Effector memory CD4-positive, alpha-beta T cell (primary cell): ENCODE measurements around the gene PPP1R36.
"Not testable (repeated sequence)": the region's sequence is repeated elsewhere in the genome, so short reads cannot be mapped to it uniquely, and the experiment has no call there.

Experiments used
- DNase-seq, 3 donors: peaks; one replicate each; pipeline ENCODE4 v3.0.0-alpha.2; 2020
- H3K27ac ChIP-seq: 2 replicates; pipeline ENCODE4 v1.7.0; 2013; ENCODE audit warnings: mild to moderate bottlenecking, low read length, moderate library complexity; ENCODE audit not compliant: insufficient read depth, poor library complexity, severe bottlenecking
- H3K27me3 ChIP-seq: replicated peaks from 2 replicates; pipeline ENCODE4 v1.7.0; 2013; ENCODE audit warnings: mild to moderate bottlenecking, low read length; ENCODE audit not compliant: insufficient read depth, control insufficient read depth, poor library complexity, severe bottlenecking
- H3K36me3 ChIP-seq: 2 replicates; pipeline ENCODE4 v1.7.0; 2013; ENCODE audit warnings: mild to moderate bottlenecking, low read length, moderate library complexity; ENCODE audit not compliant: control insufficient read depth, insufficient read depth
- H3K4me1 ChIP-seq: 2 replicates; pipeline ENCODE4 v1.7.0; 2013; ENCODE audit warnings: low read length, mild to moderate bottlenecking; ENCODE audit not compliant: control insufficient read depth, insufficient read depth, poor library complexity, severe bottlenecking
- H3K4me3 ChIP-seq: 2 replicates; pipeline ENCODE4 v1.7.0; 2013; ENCODE audit warnings: low read length, low read depth, mild to moderate bottlenecking; ENCODE audit not compliant: insufficient read depth, poor library complexity, severe bottlenecking
- H3K9me3 ChIP-seq: 2 replicates; pipeline ENCODE4 v1.7.0; 2013; ENCODE audit warnings: mild to moderate bottlenecking, low read length, moderate library complexity; ENCODE audit not compliant: control insufficient read depth

Gene PPP1R36

DNA sequence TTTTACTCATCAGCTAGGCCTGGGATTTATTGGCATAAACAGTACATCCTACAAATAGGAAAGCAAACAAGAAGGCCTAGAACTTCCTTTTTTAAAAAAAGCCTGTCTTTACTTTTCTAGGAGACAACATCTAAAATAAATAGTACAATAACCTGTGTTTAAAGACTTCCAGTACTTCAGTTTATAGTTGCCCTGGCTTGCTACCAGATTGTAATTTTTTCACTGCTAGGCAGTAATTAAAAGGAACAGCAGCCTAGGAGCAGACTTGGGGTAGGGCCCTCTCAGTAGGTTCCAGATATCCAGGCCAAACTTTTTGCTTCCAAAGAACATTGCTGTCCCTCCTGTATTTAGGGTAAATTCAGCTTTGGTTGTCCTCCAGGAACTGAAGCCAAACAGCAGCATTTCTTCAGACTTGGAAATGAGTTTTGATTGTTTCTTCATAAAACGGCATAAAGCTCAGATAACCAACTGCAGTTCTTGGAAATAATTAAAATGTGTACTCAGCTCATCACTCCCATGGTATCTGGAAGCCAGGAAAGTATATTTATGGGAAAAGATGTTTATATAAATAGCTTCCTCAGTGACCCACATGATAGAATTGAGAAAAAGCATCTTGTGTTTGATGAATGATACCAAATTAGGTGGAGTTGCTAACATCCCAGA lies 61.7 kb downstream of the PPP1R36 start:
- Histone ChIP-seq H3K36me3 (no peaks in the 10 kb centered on the region), H3K27ac (no peak overlapping the region)

DNA sequence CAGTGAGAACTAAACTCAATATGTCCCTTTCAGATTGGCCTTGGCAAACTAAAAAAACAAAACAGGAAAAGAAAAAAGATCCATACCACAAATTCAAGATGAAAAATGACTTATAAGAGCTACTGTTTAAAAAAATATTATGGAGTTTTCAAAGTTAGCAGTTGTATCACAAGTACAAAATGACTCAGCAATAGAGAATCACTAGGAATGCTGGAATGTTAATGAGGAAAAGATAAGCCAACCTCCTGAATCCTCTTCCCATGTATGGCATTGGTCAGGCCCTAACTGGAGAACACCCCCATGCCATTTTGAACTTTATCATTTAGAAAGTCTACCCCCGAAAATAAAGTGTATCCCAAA lies 62.2 kb downstream of the PPP1R36 start:
- H3K27ac ChIP-seq, result no peak overlapping the region
- H3K27me3 ChIP-seq, result peaks cover 3% of the 10 kb centered on the region
- no peaks in the 10 kb centered on the region for H3K4me1 ChIP-seq
- no peak for DNase-seq
- no peaks in the 10 kb centered on the region for H3K36me3 ChIP-seq
- no peak overlapping the region for H3K4me3 ChIP-seq
- H3K9me3 ChIP-seq, result no peaks in the 10 kb centered on the region

More for the DNA sequence above, 61.7 kb downstream of the PPP1R36 start:
- Histone ChIP-seq H3K27me3 (peaks cover 3% of the 10 kb centered on the region), H3K9me3 (no peaks in the 10 kb centered on the region), H3K4me1 (no peaks in the 10 kb centered on the region), H3K4me3 (no peak overlapping the region)
- DNase-seq, result no peak

DNA sequence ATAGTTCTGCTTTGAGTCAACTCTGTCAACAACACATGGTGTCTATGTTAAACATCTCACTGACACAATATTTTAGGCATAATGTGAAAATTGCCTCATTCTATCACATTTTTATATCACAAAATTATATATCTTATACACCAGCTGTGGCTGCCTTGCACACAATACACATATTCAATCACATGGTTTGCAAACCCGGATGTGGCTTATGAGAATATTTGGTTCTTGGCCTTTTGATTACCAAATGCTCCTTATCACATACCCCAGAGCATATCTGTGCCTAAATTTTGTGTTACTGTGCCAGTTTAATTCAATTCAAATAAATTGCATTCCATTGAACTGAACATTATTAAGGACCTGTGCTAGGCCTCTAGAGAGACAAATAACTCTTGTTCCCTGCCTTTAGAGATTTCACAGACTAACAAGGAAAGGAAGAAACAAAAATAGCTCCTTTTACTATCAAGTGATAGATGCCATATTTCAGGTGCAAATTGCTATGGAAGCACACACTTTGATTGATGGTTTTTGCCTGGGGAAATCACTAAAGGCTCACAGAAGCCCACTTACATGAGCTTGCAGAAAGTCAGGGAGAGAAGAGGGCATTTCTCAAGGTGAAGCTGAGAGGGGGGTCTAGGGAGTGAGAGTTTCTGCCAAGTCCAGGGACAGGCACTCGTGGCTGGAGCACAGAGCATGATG lies 63.4 kb downstream of the PPP1R36 start:
- H3K9me3 ChIP-seq, result no peaks in the 10 kb centered on the region
- no peak overlapping the region for H3K27ac ChIP-seq
- H3K36me3 ChIP-seq, result no peaks in the 10 kb centered on the region
- peaks cover 3% of the 10 kb centered on the region for H3K27me3 ChIP-seq
- no peak for DNase-seq
- H3K4me3 ChIP-seq, result no peak overlapping the region
- H3K4me1 ChIP-seq, result no peaks in the 10 kb centered on the region

DNA sequence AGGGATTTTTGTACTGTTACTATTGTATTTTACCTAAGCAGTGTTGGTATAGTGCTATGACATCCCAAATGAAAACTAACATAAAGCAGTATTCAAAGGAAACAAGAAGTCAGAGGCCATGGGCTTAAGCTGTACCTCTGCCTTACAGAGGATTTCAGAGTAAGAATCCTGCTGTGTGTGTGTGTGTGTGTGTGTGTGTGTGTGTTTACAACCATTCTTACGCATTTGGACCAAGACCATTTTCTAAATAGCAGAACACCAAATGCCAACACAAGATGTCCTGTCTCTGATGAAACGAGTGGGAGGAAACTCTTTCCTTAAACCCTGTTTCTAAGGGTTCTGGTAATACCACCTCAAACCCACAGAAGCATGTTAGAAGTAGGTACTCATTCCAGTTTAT lies 64.4 kb downstream of the PPP1R36 start:
- Histone ChIP-seq H3K27ac (no peak overlapping the region), H3K4me1 (no peaks in the 10 kb centered on the region), H3K27me3 (peaks cover 3% of the 10 kb centered on the region), H3K9me3 (no peaks in the 10 kb centered on the region), H3K4me3 (no peak overlapping the region), H3K36me3 (no peaks in the 10 kb centered on the region)
- no peak for DNase-seq

DNA sequence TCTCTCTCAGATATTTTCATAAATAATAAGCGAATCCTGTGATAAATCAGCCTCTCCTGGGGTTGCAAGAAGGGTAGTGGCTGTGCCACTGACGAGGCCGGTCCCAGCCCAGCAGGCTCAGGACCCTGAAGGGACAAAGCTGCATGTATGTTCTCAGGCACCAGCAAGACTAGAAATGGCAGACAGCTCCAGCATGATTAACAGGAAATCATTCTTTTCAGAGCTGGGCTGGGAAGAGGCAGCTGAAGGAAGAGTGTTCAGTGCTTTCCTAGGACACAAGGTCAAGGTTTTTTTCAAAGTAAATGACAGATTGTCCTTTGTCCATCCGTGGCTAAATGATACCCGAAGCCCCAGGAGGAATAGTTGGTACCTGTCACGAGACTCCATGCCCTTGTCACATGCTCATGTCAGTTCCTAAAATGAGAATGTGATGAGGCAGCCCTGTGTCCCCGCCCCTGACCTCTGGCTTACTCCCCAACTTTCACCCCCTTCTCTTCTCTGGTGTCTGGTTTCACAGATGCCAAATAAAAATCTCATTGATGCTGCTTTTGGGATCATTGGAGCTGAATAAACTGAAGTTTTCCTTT lies 65.1 kb downstream of the PPP1R36 start:
- Histone ChIP-seq H3K27me3 (peaks cover 3% of the 10 kb centered on the region), H3K4me1 (no peaks in the 10 kb centered on the region), H3K27ac (no peak overlapping the region), H3K4me3 (no peak overlapping the region), H3K36me3 (no peaks in the 10 kb centered on the region), H3K9me3 (no peaks in the 10 kb centered on the region)
- DNase-seq, result no peak

DNA sequence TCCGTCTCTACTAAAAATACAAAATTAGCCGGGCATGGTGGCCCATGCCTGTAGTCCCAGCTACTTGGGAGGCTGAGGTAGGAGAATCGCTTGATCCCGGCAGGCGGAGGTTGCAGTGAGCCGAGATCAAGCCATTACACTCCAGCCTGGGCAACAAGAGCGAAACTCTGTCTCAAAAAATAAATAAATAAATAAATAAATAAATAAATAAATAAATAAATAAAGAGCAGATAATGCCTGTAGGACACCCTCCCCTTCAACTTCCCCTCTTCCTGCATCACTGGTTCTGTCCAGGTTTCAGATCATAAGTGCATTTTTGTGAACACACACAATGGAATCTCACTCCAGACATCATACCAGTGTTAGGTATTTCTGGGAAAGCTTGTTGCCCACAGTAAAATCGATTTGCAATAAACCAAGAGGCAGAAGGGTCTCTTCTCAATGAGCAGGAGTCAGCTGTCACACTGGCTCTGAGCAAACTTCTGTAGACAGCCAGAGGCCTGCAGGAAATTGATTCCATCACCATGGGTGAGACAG lies 68.2 kb downstream of the PPP1R36 start:
- not testable (repeated sequence) for H3K27me3 ChIP-seq, H3K4me3 ChIP-seq, H3K9me3 ChIP-seq, DNase-seq, H3K27ac ChIP-seq, H3K4me1 ChIP-seq, H3K36me3 ChIP-seq

DNA sequence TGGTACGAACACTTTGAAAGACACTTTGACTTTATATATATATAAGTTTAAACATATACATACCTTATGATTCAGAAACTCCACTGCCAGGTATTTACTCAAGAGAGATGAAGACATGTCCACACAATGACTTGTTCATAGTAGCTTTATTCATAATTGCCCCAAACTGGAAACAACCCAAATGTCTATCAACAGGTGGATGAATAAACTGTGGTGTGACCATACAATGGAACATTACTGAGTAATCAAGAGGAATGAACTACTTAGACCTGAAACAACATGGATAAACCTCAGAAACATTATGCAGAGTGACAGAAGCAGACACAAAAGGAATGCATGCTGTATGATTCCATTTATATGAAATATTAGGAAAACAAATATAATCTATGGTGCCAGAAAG lies 71.1 kb downstream of the PPP1R36 start:
- H3K4me3 ChIP-seq, result no peak overlapping the region
- no peaks in the 10 kb centered on the region for H3K9me3 ChIP-seq
- no peak overlapping the region for H3K27ac ChIP-seq
- no peak for DNase-seq
- no peaks in the 10 kb centered on the region for H3K36me3 ChIP-seq
- H3K27me3 ChIP-seq, result no peaks in the 10 kb centered on the region
- no peaks in the 10 kb centered on the region for H3K4me1 ChIP-seq

DNA sequence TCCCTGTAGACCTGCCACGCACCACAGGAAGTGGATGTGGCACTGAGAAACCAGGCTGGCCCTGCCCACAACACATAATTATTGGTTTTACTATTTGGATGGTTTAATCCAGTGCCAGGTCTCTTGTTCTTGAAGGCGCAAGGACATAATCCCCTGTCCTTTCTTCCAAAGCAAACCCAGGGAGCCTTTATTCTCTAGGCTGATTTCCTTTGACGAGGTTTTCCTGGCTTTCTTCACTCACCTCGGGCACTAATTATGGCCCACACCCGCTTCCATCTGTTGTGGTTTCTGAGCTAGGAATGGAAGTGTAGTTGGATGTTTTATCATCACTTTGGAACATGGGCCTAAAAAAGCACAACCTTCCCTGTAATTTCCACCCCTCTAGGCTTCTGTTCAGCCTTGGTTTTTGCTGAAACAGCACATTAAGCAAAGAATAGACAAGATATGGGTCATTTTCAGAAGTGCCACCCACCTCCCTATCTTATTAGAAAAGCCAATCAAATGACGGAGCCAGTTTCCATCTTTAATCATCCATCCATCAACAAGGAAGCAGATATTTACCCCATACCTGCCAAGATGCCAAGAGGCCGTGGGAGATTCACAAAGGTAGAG lies 73.9 kb downstream of the PPP1R36 start:
- no peak for DNase-seq
- Histone ChIP-seq H3K4me1 (no peaks in the 10 kb centered on the region), H3K4me3 (no peak overlapping the region), H3K9me3 (no peaks in the 10 kb centered on the region), H3K27ac (no peak overlapping the region), H3K27me3 (no peaks in the 10 kb centered on the region), H3K36me3 (no peaks in the 10 kb centered on the region)

DNA sequence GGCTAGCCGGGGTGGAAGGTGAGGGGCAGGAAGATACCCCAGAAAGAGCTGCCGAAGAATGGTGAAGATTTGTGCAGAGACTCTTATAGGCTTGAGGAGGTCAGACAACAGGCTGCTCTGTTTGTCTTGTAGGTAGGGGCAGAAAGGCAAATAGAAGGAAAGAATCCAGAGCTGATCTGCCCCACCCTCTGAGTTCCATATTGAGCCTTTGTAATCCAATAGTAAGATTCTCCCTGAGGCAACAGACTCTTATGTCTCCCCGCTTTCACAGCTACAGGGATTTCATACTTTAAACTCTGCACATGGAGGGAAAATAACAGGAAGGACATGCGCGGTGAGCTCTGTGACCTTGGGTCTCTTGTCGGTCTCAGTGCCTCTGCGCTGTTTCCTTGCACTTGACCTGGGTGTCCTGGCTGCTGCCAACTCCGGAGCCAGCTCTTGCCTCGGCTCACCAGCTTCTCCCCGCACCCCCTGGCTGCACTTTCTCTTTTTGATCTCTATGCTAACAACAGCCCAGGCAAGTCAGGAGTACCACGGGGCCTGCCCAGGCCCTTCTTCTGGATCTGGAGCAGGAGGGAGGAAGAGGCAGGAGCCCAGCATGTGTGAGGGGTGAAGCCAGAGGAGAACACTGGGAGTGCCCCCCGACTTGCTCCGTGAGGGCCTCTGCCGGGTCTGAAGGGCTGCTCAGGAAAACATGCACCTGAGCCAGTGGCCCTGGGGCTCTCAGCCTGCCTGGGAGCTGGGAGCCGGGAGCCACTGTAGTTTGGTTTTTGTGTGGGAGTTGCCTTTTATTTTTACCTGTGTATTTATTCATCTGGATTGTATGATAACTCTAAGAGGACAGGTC lies 75.8 kb downstream of the PPP1R36 start:
- DNase-seq, result no peak

More for the DNA sequence above, 75.8 kb downstream of the PPP1R36 start:
- Histone ChIP-seq H3K27ac (no peak overlapping the region), H3K36me3 (no peaks in the 10 kb centered on the region), H3K27me3 (no peaks in the 10 kb centered on the region), H3K4me1 (no peaks in the 10 kb centered on the region), H3K4me3 (no peak overlapping the region), H3K9me3 (no peaks in the 10 kb centered on the region)
